ENCODE measurements around the gene ING3.

Gene ING3

DNA sequence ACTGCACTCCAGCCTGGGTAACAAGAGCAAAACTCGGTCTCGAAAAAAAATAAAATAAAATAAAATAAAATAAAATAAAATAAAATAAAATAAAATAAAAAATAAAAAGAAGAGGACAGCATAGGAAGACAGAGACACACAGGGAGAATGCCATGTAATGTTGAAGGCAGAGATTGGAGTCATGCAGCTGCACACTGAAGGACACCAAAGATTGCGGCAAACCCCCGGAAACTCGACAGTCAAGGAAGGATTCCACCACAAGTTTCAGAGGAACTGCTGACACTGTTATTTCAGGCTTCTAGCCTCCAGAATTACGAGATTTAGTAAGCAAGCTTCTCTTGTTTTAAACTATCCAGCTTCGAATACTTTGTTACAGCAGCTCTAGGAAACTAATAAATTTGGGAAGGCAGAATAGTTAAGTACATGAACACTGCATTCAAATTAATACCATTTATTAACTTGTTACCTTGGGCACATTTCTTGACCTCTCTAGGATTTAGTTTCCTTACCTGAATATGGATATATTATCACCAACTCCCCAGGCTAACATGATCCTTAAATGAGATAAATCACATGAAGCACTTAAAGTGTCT is 47.4 kb downstream of the ING3 start:
- Histone ChIP-seq H2AFZ (ENCODE audit: low read length) (no peak overlapping the region), H3K4me2 (ENCODE audit: low read depth, low read length, poor library complexity, severe bottlenecking) (no peak overlapping the region), H3K9me2 (replicated peaks; ENCODE audit: low read depth, low read length) (no peaks in the 10 kb centered on the region), H3K9me3 (ENCODE audit: insufficient read depth, low read depth, low read length) (no peaks in the 10 kb centered on the region), H3K4me1 (ENCODE audit: insufficient read depth, low read length, poor library complexity, severe bottlenecking) (peaks cover 28% of the 10 kb centered on the region), H3K36me3 (ENCODE audit: insufficient read depth, low read length) (no peaks in the 10 kb centered on the region), H4K20me1 (ENCODE audit: insufficient read depth, low read length, poor library complexity, severe bottlenecking) (no peaks in the 10 kb centered on the region), H3K79me2 (ENCODE audit: insufficient read depth, low read length) (no peaks in the 10 kb centered on the region), H3F3A (ENCODE audit: low read depth) (0 out of 2 replicates have a peak, but pooled peaks cover 4% of the 10 kb centered on the region), H3K4me3 (ENCODE audit: low read length, poor library complexity, severe bottlenecking) (no peak overlapping the region), H3K9ac (ENCODE audit: low read depth, low read length, poor library complexity, severe bottlenecking) (no peak overlapping the region), H3K27me3 (ENCODE audit: insufficient read depth, low read length, poor library complexity, severe bottlenecking) (no peaks in the 10 kb centered on the region)
- no peak for TF ChIP-seq EZH2phosphoT487 (IDR thresholded peaks at IDR 0.05; ENCODE audit: borderline replicate concordance)
- TF ChIP-seq, protein P1, sequence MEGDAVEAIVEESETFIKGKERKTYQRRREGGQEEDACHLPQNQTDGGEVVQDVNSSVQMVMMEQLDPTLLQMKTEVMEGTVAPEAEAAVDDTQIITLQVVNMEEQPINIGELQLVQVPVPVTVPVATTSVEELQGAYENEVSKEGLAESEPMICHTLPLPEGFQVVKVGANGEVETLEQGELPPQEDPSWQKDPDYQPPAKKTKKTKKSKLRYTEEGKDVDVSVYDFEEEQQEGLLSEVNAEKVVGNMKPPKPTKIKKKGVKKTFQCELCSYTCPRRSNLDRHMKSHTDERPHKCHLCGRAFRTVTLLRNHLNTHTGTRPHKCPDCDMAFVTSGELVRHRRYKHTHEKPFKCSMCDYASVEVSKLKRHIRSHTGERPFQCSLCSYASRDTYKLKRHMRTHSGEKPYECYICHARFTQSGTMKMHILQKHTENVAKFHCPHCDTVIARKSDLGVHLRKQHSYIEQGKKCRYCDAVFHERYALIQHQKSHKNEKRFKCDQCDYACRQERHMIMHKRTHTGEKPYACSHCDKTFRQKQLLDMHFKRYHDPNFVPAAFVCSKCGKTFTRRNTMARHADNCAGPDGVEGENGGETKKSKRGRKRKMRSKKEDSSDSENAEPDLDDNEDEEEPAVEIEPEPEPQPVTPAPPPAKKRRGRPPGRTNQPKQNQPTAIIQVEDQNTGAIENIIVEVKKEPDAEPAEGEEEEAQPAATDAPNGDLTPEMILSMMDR (conservative IDR thresholded peaks at IDR 0.05; ENCODE audit: low read length): no peak

DNA sequence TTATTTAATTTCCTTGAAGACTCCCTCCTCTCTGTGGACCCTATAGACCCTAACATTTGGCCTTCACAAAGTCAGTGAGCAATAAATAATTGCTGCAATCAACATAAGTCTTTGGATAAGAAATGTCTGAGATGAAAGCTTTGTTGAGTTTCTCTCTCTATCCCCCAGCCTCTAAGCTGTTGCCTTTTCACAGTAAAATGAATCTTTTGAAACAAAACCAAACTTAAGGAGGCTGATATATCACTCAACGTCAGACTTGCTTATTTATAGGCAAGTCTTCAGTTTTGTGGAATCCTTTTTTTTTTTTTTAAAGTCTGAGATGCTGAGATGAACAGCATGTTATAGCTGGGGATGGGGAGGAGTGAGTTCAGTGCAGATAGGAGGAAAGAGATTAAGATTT is 47.9 kb downstream of the ING3 start:
- H3K4me1 ChIP-seq (ENCODE audit: insufficient read depth, low read length, poor library complexity, severe bottlenecking): peaks cover 23% of the 10 kb centered on the region
- no peak for TF ChIP-seq EZH2phosphoT487 (IDR thresholded peaks at IDR 0.05; ENCODE audit: borderline replicate concordance)
- no peaks in the 10 kb centered on the region for H3K9me3 ChIP-seq (ENCODE audit: insufficient read depth, low read depth, low read length)
- H3K4me2 ChIP-seq (ENCODE audit: low read depth, low read length, poor library complexity, severe bottlenecking): no peak overlapping the region
- no peaks in the 10 kb centered on the region for H3K9me2 ChIP-seq (replicated peaks; ENCODE audit: low read depth, low read length)
- no peaks in the 10 kb centered on the region for H3K27me3 ChIP-seq (ENCODE audit: insufficient read depth, low read length, poor library complexity, severe bottlenecking)
- no peak overlapping the region for H2AFZ ChIP-seq (ENCODE audit: low read length)
- no peaks in the 10 kb centered on the region for H4K20me1 ChIP-seq (ENCODE audit: insufficient read depth, low read length, poor library complexity, severe bottlenecking)
- H3K4me3 ChIP-seq (ENCODE audit: low read length, poor library complexity, severe bottlenecking): no peak overlapping the region
- no peaks in the 10 kb centered on the region for H3K36me3 ChIP-seq (ENCODE audit: insufficient read depth, low read length)
- no peaks in the 10 kb centered on the region for H3K79me2 ChIP-seq (ENCODE audit: insufficient read depth, low read length)
- H3K9ac ChIP-seq (ENCODE audit: low read depth, low read length, poor library complexity, severe bottlenecking): no peak overlapping the region
- 0 out of 2 replicates have a peak, but pooled peaks cover 4% of the 10 kb centered on the region for H3F3A ChIP-seq (ENCODE audit: low read depth)

DNA sequence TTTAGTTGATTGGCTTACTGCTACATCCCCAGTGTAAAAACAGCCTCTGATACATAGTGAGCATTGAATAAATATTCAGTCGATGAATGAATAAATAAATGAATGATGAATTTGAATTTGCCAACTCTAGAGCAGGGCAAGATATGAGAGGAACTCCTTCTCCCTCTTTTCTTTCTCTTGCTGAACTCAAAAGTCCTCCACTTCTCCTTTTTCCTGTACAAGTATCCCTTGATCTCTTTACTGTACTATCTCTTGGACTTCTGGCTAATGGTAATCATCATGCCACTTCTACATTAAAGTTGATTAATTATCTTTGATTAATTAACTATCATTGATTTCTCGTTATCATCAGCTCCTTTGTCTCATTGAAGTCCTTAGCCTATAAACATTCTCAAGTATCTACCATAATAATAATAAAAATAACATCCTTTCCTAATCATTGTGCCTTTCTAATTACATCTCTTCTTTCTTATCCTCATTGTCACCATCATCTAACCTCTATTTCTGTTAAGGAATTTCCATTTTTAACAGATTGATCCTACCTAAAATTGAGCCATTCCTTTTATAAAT is 48.5 kb downstream of the ING3 start:
- no peaks in the 10 kb centered on the region for H3K9me3 ChIP-seq (ENCODE audit: insufficient read depth, low read depth, low read length)
- TF ChIP-seq EZH2phosphoT487 (IDR thresholded peaks at IDR 0.05; ENCODE audit: borderline replicate concordance): no peak
- no peaks in the 10 kb centered on the region for H3K9me2 ChIP-seq (replicated peaks; ENCODE audit: low read depth, low read length)
- H3K4me1 ChIP-seq (ENCODE audit: insufficient read depth, low read length, poor library complexity, severe bottlenecking): peaks cover 22% of the 10 kb centered on the region
- no peaks in the 10 kb centered on the region for H4K20me1 ChIP-seq (ENCODE audit: insufficient read depth, low read length, poor library complexity, severe bottlenecking)
- H3F3A ChIP-seq (ENCODE audit: low read depth): 0 out of 2 replicates have a peak, but pooled peaks cover 4% of the 10 kb centered on the region
- no peak overlapping the region for H3K9ac ChIP-seq (ENCODE audit: low read depth, low read length, poor library complexity, severe bottlenecking)
- no peaks in the 10 kb centered on the region for H3K36me3 ChIP-seq (ENCODE audit: insufficient read depth, low read length)
- no peak overlapping the region for H3K4me3 ChIP-seq (ENCODE audit: low read length, poor library complexity, severe bottlenecking)
- no peaks in the 10 kb centered on the region for H3K79me2 ChIP-seq (ENCODE audit: insufficient read depth, low read length)
- H2AFZ ChIP-seq (ENCODE audit: low read length): no peak overlapping the region; the same call in 1 of the 2 replicates
- H3K27me3 ChIP-seq (ENCODE audit: insufficient read depth, low read length, poor library complexity, severe bottlenecking): no peaks in the 10 kb centered on the region
- H3K4me2 ChIP-seq (ENCODE audit: low read depth, low read length, poor library complexity, severe bottlenecking): no peak overlapping the region

DNA sequence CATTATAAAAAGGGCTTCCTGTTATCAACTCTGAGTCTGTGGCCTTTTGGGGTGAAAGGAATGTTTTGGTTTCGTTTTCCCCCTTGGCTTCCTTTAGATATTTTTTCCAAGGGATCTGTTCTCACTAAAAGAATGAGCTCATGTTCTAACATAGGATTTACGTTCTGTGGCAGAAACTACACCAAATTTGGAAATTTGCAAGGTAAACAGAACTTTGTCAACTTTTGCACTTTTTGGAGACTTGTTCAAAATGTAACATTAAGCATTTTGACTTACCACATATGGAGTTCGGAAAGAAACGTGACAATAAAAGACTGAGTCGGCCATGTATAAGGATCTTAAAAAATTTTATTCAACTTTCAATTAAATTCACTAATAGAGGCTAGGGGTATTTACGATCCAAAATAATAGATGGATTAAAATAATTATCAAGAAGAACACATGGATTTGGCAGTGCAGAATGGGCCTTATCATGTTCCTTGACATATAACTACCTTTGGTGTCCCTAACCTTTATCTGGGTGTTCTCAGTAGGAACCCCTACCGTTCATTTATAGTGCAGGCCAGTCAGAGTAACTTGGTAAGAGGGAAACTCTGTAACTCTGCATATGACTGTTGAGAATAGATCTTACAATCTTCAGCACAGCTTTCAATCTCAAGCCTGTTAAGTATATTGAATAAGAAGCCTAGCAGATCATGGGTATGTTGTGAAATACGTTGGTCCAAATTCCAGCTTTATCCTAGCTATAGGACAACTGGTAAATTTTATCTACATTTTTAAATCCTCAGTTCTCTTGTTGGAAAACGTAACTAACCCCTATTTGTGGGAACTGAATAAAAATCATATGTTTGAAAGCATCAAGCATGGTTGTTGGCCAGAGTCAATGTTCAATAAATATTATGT is 49.8 kb downstream of the ING3 start:
- no peak overlapping the region for H3K9ac ChIP-seq (ENCODE audit: low read depth, low read length, poor library complexity, severe bottlenecking)
- peaks cover 22% of the 10 kb centered on the region for H3K4me1 ChIP-seq (ENCODE audit: insufficient read depth, low read length, poor library complexity, severe bottlenecking)
- 0 out of 2 replicates have a peak, but pooled peaks cover 4% of the 10 kb centered on the region for H3F3A ChIP-seq (ENCODE audit: low read depth)
- H3K36me3 ChIP-seq (ENCODE audit: insufficient read depth, low read length): no peaks in the 10 kb centered on the region
- H3K9me2 ChIP-seq (replicated peaks; ENCODE audit: low read depth, low read length): no peaks in the 10 kb centered on the region
- no peaks in the 10 kb centered on the region for H3K79me2 ChIP-seq (ENCODE audit: insufficient read depth, low read length)
- TF ChIP-seq, protein P1 (conservative IDR thresholded peaks at IDR 0.05; ENCODE audit: low read length): no peak
- TF ChIP-seq EZH2phosphoT487 (IDR thresholded peaks at IDR 0.05; ENCODE audit: borderline replicate concordance): no peak
- H3K27me3 ChIP-seq (ENCODE audit: insufficient read depth, low read length, poor library complexity, severe bottlenecking): no peaks in the 10 kb centered on the region
- H4K20me1 ChIP-seq (ENCODE audit: insufficient read depth, low read length, poor library complexity, severe bottlenecking): no peaks in the 10 kb centered on the region
- peak overlapping the region; percentile 49 for H3K4me2 ChIP-seq (ENCODE audit: low read depth, low read length, poor library complexity, severe bottlenecking)
- H3K4me3 ChIP-seq (ENCODE audit: low read length, poor library complexity, severe bottlenecking): peak overlapping the region; percentile 26
- H3K9me3 ChIP-seq (ENCODE audit: insufficient read depth, low read depth, low read length): no peaks in the 10 kb centered on the region
- H2AFZ ChIP-seq (ENCODE audit: low read length): peak overlapping the region; percentile 71; the same call in 1 of the 2 replicates

Data from Loucy (cell line).